GM19467 (cell line): Measurements from ENCODE around the gene CPSF3.

Source experiments
- ATAC-seq: cut with Tn5 transposase; IDR thresholded peaks from one replicate; pipeline ENCODE4 v1.9.1; 2021; ENCODE audit warnings: mild to moderate bottlenecking, moderate library complexity; ENCODE audit not compliant: unreplicated experiment

CPSF3 gene

DNA sequence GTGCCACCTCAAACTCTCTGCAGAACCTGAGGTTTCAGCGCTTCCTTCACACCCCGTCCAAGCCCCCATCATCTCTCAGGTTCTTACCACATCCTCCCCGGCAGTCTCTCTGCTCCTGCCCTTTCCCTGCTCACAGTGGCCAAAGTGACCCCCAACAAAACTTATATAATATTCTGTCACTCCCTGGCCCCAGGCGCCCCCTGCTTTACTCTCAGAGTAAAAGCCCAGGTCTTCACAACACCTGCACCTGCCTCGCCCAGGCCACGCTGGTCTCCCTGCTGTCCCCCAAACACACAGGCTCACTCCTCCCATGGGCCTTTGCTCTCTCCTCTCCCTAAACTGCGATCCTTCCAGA, 6.5 kb upstream of the CPSF3 start:
- no peak for ATAC-seq

DNA sequence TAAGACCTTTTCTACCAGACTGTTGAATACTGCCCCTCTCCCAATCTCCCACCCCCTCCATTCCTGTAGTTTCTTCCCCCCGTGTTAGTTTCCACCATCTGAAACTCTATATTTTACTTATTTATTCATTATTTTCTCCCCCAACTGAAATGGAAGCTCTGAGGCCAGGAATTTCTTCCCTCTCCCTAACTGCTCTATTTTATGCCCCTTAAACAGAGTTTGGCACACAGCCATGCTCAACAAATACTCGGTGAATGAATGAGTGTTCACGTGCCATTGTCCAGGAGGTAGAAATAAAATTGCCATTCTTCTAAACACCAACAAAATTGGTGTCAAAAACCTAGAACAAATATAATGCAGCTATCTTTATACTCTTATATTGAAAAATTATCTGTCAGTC, 5.7 kb upstream of the CPSF3 start:
- no peak for ATAC-seq

DNA sequence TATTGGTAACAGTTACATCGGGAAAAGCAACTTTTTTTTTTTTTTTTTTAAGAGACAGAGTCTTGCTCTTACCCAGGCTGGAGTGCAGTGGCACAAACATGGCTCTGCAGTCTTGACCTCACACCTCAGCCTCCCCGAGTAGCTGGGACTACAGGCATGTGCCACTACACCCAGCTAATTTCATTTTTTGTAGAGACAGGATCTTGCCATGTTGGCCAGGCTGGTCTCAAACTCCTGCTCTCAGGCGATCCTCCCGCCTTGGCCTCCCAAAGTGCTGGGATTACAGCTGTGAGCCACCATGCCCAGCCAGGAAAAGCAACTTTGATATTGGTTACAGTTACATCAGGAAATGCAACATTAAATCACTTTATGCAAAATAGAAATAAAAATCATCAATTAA, 4.7 kb upstream of the CPSF3 start:
- ATAC-seq, result no peak

DNA sequence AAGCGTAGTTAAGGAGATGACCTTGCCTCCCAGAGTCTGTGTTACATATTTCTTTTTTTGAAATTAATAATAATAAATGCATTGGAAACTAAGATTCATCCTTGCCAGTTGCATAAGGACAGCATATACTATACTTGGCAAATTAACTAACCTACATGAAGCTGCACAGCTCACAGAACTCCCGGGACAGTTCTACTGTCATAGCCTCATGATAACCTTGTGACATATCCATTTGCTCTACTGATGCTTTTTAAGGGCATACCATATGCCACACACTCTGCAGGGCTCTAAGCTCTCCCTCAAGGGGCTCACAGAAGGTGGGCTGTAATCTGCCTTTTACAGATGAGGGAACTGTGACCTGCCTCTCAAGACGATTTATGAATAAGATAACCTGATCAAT, 3.9 kb upstream of the CPSF3 start:
- no peak for ATAC-seq

DNA sequence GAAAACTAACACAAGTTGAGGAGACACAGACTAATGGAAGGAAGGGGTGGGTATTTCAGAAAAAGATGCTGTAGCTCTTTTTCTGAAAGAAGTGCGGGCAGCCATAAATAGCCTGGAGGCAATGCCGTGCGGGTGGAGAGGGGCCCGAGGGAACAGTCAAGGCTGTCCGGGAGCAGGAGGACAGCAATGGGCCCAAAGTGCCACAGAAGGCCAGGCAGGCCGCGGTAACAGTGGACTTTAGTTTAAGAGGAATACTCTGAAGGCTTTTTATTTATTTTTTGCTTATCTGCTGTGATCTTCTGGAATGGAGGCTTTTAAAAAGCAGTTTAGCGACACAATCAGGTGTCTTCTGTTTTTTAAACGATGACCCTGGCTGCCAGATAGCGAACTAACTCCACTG, 3.0 kb upstream of the CPSF3 start:
- no peak for ATAC-seq

DNA sequence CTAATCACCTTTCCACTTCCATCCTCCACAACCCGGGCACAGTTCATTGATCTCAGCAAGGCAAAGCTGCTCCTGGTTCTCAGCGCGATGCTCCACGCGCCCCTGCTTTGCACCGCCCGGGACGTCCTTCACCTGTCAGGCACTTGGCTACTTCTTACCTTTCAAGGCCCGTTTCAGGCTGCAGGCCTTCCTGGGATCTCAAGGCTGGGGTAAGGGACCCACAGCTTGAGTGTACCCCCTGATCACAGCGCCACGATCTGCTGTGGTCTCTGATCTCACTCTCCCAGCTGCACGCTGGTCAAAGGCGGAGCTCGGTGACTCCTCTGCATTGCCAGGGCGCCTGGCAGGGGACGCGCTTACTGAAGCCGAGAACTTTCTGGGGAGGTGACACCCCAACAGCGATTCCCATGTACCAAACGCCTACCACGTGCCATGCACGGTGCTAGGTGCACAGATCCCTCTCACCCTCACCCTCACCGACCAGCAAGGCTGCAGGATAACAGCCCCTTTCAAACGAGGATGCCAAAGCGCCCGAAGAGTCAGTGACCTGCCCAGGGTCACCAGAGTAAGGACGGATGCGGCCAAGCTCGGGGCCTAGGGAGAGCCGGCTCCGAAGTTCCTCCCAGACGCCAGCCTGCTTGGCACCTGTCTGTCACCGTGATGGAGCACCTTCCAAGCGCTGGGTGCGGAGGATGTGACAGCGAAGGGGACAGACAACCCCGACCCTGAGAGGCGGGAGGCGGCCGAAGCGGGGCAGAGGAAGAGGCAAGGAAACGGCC, 944 bp upstream of the CPSF3 start:
- ATAC-seq, result peak; percentile 29

DNA sequence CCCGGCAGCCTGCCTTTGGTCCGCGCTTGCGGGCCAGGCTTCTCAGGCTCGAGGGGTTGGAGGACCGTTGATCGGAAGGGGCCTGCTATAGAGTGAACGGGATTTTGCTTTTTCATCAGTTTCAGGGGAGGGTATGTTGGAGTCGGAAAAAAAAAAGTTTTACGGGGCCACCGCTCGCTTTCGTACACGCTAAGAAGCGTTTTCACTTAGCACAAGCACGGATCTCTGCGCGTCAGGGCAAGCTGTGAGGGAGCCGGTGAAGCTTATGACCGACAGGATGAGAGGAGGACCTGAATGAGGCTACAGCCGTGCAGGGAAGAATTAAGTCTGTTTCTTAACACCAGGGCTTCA, 443 bp downstream of the CPSF3 start:
- ATAC-seq, result no peak

DNA sequence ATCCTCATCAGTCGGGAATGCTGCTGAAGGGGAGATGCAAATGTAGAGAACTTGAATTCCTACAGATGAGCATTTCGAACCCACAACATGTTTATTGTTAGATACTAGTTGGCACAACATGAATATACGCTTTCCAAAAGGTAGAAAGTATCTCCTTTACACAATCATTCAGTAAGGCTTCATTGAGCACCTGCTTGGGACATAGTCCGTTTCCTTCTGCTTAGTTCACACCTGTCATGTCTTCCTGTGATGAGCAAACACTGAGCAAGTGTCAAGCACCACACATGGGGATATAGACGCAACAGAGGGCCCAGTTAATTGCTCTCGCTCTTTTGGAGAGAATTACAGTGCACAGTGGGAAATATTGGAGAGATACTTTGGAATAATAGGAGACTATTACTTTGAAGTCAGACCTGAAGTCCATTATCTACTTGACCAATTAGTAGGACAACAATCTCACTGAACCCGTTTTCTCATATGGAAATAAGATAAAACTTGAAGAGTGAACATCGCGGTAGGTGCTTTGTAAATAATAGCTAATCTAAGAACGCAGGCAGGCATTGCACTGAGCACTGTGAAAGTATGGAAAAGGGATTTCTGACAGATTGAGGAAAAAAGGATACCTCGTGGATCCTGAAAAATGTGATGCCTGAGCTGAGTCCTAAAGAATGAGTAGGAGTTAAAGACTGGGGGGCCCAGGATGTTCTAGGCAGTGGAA, 1.2 kb downstream of the CPSF3 start:
- ATAC-seq, result no peak

DNA sequence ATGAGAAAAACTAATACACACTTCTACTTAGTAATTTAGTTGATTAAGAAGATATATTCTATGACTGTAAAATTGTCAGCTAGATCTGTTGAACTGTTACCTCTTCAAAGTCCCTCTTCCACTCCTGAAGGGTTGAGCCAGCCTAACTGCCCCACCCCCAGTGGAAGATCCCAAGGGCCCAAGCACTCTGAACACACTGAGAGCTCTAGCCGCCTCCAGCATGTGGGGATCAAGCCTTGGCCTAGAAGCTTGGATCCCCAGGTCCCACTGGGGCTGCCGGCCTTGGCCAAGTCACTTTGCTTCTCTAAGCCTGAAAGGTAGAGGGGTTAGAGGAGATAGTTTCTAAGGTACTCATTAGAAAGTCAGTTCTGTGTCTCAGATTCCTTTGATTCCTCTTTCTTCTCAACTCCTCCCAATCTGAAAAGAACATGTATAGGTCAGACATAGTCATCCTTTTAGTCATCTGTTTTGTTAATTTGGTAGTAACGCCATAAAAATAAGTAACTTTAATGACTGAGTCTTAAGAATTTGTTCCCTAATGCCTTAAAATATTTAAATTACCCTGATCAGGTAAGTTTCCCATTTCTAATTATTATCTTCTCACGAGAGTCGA, 5.6 kb downstream of the CPSF3 start:
- ATAC-seq, result no peak

DNA sequence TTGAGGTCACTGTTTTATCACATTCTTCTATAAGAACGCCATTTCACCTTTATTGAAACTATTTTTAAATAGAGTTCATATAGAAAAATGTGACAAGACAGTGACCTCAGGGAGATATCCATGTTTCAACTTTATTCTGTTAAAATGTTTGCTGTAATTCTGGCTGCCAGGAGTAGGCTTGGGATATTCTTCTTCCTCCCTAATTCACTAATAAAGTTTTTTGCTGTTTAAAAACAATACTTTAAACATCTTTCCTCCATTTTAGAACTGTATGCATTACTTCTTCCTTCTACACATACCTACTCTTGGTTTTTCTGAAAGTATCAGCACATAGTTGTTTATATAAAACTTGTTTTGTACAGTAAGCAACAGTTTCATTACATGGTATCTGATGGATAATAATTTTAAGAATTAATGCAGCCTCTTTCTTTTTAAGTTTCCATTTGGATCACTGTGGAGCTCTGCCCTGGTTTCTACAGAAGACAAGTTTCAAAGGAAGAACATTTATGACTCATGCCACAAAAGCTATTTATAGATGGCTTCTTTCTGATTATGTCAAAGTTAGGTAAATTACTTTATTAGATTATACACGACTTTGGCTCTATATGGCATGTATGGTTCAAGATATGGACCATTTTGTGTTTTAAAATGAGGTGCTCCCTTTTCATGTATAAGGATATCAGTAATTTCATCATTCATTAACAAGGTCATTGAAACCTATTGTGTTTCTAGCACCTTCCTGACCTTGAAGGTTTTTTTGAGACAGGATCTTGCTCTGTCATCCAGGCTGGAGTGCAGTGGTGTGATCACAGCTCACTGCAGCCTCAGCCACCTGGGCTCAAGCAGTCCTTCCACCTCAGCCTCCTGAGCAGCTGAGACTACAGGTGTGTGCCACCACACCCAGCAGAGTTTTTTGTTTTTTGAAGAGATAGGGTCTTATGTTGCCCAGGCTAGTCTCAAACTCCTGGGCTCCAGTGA, 7.2 kb downstream of the CPSF3 start:
- no peak for ATAC-seq

DNA sequence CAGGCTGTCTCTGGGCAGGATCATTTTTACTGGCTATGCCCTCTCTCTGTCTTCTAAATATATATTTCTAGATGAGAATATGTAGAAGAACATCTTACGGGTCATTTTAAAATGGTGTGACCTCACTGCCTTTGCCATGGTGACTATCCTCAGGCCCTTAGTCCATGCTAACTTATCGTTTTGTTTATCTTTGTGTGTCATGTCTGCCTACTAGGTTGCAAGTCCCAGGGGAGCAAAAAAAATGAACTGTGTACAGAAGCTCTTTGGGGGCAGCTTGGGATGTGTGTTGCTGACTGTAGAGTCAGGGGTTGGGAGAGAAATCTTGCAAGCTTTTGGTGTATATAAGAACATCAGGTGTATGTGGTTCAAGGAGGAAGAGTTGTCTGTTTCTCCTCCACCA, 11.0 kb downstream of the CPSF3 start:
- ATAC-seq, result no peak

DNA sequence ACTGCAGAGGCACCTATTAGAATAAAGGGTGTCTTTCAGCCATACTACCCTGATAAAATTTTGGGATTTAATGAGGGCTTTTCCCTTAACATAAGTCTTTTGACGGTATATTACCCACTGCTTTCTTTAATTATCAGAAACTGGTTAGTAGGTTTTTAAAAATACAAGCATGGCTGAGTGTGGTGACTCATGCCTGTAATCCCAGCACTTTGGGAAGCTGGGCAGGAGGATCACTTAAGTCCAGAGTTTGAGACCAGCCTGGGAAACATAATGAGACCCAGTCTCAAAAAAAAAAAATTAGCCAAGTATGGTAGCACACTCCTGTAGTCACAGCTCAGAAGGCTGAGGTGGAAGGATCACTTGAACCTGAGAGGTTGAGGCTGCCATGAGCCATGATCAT, 16.1 kb downstream of the CPSF3 start:
- no peak for ATAC-seq

DNA sequence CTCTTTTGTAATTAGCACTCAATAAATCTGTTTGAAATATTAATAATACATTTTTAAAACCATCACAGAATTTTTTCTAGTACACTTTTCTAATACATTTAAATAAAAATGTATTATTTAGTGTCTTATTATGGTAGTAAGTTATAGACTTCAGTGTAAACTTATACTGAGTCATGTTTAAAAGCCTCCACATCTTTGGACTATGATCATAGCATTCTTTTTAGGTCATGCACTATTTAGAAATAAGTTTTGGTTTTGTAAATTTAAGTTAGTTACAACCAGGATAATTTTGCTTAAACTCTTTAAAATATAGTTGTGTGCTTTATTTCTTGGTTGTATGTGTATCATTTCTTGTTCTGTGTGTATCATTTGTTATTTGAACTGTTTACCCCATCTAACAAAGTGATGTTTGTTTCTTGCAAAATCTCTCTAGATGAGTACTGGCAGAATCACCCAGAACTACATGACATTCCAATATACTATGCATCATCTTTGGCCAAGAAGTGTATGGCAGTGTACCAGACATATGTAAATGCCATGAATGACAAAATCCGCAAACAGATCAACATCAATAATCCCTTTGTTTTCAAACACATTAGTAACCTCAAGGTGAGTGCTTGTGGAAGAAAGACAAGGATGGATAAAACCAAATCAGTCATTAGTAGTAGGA, 16.7 kb downstream of the CPSF3 start:
- no peak for ATAC-seq

DNA sequence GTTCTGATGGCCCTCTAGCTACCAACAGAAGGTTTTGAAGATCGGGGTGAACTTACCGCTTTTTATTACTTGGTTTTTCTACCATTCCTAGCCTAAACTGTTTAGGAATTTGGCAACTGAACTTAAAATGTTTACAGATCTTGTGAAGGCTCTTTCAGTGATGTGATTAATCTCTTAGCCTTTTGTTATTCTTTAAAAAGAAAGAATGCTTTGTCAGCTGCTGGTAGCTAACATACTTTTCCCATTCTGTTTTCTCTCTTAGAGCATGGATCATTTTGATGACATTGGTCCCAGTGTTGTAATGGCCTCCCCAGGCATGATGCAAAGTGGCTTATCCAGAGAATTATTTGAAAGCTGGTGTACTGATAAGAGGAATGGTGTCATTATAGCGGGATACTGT, 18.1 kb downstream of the CPSF3 start:
- ATAC-seq, result no peak

DNA sequence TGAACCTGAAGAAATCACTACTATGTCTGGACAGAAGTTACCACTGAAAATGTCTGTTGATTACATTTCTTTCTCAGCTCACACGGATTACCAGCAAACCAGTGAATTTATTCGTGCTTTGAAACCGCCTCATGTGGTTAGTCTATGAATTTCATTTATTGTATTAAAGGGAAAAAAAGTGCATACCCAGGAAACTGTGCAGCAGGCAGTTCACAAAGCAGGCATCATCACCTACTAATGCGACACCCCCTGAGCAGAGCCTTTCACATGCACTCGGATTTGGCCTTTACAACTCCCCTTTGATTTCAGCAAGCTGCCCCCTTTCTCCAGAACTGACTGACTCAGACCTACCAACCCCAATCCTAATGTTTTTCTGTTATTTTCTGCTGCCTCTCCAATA, 20.1 kb downstream of the CPSF3 start:
- ATAC-seq, result no peak

DNA sequence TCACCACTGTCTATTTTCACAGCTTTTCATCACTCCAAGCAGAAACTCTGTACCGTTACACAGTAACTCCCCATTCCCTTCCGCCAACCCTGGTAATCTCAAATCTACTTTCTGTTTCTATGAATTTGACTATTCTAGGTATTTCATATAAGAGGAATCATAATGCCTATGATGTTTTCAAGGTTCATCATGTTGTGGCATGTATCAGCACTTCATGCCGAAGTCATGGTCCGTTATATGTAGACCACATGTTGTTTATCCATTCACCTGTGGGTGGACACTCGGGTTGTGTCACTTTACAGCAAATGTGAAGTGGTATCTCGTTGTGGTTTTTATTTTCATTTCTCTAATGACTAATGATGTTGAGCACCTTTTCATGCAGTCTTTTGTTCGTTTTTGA, 21.6 kb downstream of the CPSF3 start:
- ATAC-seq, result no peak

DNA sequence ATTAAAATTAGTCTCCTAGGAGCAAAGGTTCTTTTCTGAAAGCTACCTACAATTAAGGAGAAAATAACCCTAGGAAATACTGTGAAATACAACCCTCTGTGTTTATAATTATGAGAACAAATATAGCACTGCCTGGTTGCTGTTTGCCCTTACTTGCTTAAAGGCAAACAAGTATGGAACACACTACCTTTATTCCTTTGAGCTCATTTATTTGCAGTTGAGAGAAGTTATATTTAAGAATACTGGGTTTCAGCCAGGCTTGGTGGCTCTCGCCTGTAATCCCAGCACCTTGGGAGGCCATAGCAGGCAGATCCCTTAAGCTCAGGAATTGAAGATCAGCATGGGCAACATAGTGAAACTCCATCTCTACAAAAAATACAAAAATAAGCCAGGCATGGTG, 27.8 kb downstream of the CPSF3 start:
- ATAC-seq, result no peak

DNA sequence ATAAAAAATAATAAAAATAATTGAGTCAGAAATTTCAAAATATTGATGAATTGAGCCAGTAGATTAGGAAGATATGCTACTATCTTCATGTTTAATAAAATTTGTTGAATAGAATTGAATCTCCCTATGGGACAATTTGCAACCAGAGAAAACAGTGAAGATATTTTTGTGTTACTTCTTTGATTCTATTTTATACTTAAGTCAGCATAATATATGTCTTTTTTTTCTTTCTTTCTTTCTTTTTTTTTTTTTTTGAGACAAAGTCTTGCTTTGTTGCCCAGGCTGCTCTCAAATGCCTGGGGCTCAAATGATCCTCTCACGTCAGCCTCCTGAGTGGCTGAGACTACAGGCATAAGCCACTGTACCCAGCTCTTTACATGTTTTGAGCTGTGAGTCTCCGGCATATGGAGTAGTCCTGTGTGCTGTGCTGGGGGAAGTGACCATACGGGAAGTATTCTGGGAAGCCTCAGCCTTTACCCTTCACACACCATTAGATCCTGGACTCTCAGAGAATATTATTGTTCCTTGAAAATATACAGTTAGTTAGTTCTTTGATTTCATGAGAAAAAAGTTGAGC, 37.1 kb downstream of the CPSF3 start:
- ATAC-seq, result no peak

DNA sequence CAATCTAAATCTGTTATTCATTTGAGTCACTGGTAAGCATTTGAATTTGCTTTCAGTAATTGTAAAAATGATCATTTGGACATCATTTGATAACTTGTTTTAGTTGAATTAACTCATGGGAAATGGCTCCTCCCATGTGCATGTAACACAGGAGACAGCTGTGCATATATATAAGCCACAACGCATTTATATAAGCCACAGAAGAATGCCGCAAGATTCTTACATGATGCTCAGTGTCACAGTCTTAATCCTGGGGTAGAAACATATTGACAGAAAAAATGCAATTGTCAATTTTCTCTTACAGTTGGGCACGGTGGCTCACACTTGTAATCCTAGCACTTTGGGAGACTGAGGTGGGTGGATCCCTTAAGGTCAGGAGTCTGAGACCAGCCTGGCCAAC, 37.6 kb downstream of the CPSF3 start:
- no peak for ATAC-seq

DNA sequence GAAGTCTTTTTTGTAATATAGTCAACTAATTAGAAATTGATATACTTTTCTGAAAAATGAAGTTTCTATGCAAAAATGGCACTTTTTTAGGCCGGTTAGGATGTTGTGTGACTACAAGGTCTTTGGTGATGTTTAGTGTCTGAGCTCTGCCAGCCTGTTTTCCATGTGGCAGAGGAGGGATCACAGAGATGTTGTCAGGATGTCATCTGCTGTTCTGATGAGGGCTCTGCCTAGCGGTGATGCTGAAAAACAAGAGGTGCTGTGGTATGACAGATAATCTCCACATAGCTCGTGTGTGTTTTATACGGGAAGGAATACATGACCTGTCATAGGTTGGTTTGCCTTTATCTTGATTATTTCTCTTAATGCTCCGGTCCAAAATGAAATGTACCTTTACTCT, 38.9 kb downstream of the CPSF3 start:
- ATAC-seq, result no peak
